ENCODE results near the gene CRYBA2. TPM values are rescaled to one million over a fixed set of nuclear protein-coding genes. Genes with fewer than 3 reads are reported as not detected.

The CRYBA2 gene
- total and polyA plus RNA-seq, 9 of the 15 experiments (the other 6 are each of a cell fraction or from before 2014, with no cell fraction given), result 0.11 to 1.8 (median 0.62) TPM; not detected in 5

DNA sequence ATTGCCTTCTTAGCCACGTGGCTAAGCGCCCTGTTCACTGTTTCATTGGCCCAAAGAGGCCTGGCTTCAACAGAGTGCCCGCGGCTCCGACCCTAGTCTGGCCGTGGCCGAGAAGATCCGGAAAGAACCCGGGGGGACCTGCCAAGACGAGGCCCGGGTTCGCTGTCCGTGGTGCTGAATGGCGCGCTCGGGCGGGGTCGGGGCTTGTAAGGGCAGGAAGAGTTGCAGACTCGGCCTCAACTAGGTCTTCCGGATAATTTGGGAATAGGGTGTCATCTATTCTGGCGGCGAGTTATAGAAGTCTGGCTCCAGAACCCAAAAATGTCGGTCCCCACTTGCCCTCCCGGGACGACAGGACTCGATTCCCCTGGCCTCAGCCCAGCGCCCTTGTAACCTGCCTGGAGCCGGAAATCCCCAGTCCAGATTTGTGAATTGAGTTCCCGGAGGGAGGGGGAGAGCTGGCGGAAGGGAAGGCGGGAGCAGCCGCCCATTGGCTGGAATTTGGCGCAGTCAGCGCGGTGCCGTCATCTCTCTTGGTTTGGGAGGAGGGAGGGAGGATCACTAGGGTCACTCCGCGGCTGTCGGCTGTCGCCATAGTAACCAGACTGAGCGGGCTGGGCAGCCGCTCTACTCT, 30.2 kb downstream of the CRYBA2 start (continued):
- TF ChIP-seq, protein P1, sequence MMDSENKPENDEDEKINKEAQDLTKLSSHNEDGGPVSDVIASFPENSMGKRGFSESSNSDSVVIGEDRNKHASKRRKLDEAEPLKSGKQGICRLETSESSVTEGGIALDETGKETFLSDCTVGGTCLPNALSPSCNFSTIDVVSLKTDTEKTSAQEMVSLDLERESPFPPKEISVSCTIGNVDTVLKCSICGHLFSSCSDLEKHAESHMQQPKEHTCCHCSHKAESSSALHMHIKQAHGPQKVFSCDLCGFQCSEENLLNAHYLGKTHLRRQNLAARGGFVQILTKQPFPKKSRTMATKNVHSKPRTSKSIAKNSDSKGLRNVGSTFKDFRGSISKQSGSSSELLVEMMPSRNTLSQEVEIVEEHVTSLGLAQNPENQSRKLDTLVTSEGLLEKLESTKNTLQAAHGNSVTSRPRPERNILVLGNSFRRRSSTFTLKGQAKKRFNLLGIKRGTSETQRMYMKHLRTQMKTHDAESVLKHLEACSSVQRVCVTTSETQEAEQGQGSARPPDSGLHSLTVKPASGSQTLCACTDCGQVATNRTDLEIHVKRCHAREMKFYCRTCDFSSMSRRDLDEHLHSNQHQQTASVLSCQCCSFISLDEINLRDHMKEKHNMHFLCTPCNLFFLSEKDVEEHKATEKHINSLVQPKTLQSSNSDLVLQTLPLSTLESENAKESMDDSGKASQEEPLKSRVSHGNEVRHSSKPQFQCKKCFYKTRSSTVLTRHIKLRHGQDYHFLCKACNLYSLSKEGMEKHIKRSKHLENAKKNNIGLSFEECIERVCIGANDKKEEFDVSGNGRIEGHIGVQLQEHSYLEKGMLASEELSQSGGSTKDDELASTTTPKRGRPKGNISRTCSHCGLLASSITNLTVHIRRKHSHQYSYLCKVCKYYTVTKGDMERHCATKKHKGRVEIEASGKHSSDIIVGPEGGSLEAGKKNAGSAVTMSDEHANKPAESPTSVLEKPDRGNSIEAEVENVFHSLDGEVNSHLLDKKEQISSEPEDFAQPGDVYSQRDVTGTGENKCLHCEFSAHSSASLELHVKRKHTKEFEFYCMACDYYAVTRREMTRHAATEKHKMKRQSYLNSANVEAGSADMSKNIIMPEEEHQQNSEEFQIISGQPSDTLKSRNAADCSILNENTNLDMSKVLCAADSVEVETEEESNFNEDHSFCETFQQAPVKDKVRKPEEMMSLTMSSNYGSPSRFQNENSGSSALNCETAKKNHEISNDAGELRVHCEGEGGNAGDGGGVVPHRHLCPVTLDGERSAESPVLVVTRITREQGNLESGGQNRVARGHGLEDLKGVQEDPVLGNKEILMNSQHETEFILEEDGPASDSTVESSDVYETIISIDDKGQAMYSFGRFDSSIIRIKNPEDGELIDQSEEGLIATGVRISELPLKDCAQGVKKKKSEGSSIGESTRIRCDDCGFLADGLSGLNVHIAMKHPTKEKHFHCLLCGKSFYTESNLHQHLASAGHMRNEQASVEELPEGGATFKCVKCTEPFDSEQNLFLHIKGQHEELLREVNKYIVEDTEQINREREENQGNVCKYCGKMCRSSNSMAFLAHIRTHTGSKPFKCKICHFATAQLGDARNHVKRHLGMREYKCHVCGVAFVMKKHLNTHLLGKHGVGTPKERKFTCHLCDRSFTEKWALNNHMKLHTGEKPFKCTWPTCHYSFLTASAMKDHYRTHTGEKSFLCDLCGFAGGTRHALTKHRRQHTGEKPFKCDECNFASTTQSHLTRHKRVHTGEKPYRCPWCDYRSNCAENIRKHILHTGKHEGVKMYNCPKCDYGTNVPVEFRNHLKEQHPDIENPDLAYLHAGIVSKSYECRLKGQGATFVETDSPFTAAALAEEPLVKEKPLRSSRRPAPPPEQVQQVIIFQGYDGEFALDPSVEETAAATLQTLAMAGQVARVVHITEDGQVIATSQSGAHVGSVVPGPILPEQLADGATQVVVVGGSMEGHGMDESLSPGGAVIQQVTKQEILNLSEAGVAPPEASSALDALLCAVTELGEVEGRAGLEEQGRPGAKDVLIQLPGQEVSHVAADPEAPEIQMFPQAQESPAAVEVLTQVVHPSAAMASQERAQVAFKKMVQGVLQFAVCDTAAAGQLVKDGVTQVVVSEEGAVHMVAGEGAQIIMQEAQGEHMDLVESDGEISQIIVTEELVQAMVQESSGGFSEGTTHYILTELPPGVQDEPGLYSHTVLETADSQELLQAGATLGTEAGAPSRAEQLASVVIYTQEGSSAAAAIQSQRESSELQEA (IDR thresholded peaks at IDR 0.05; ENCODE audit: low read depth), result no peak
- no peak for TF ChIP-seq ILK (tag; IDR thresholded peaks at IDR 0.05; ENCODE audit: borderline replicate concordance, low read depth)
- TF ChIP-seq KHSRP (IDR thresholded peaks at IDR 0.05), result no peak
- no peak for TF ChIP-seq CBX1 (IDR thresholded peaks at IDR 0.05; ENCODE audit: low read depth)
- TF ChIP-seq SPI1 (IDR thresholded peaks at IDR 0.05; ENCODE audit: borderline replicate concordance, low read depth, low read length), result no peak
- TF ChIP-seq OTX1 (CRISPR knock-in tag; IDR thresholded peaks at IDR 0.05), result no peak
- TF ChIP-seq ZNF253 (CRISPR knock-in tag; conservative IDR thresholded peaks at IDR 0.05), result no peak
- no peak for TF ChIP-seq ZNF707 (CRISPR knock-in tag; conservative IDR thresholded peaks at IDR 0.05)
- no peak for TF ChIP-seq PHF20 (IDR thresholded peaks at IDR 0.05; ENCODE audit: partially characterized antibody)
- TF ChIP-seq NR3C1 (CRISPR knock-in tag; IDR thresholded peaks at IDR 0.05), result 0 out of 2 replicates have a peak, but pooled peaks have one; percentile 47
- TF ChIP-seq ZNF717 (CRISPR knock-in tag; IDR thresholded peaks at IDR 0.05), result no peak
- no peak for TF ChIP-seq ASH1L (IDR thresholded peaks at IDR 0.05; ENCODE audit: borderline replicate concordance, low read depth, partially characterized antibody)
- no peak for TF ChIP-seq KLF10 (CRISPR knock-in tag; IDR thresholded peaks at IDR 0.05)
- no peak for TF ChIP-seq FUS (optimal IDR thresholded peaks at IDR 0.05; ENCODE audit: low read depth, low read length)
- TF ChIP-seq SNRNP70 (optimal IDR thresholded peaks at IDR 0.05; ENCODE audit: low read depth, low read length), result no peak
- TF ChIP-seq EGR1 (conservative IDR thresholded peaks at IDR 0.05), result no peak
- TF ChIP-seq NEUROD1 (IDR thresholded peaks at IDR 0.05; ENCODE audit: borderline replicate concordance, low read depth, low read length, partially characterized antibody), result no peak
- no peak for TF ChIP-seq ZFPM2 (CRISPR knock-in tag; IDR thresholded peaks at IDR 0.05)
- TF ChIP-seq SRSF1 (IDR thresholded peaks at IDR 0.05; ENCODE audit: low read depth, low read length), result no peak
- no peak for TF ChIP-seq ZEB2 (IDR thresholded peaks at IDR 0.05)
- TF ChIP-seq ZNF232 (CRISPR knock-in tag; IDR thresholded peaks at IDR 0.05), result 0 out of 2 replicates have a peak, but pooled peaks have one; percentile 61
- TF ChIP-seq XRCC4 (IDR thresholded peaks at IDR 0.05; ENCODE audit: extremely low read depth, insufficient read depth, insufficient read length), result no peak
- no peak for TF ChIP-seq CTBP1 (IDR thresholded peaks at IDR 0.05; ENCODE audit: borderline replicate concordance)
- no peak for TF ChIP-seq XRCC5 (IDR thresholded peaks at IDR 0.05; ENCODE audit: low read depth, low read length)
- TF ChIP-seq ZFP36 (IDR thresholded peaks at IDR 0.05; ENCODE audit: low read depth, low read length, partially characterized antibody), result no peak

Measured in K562 (cell line).